A204.1 (cell line): ENCODE results near the gene KLHL22.

ENCODE experiments used
- FAIRE-seq: peaks from 2 replicates; lab custom pipeline; 2012; peaks lifted over from hg19 to GRCh38; lab: Jason Lieb, UNC

The KLHL22 gene

GRCh38 chr22:20432244-20432686, 63.3 kb downstream of the KLHL22 start:
- FAIRE-seq, result no peak

GRCh38 chr22:20431511-20432192, 63.9 kb downstream of the KLHL22 start:
- no peak for FAIRE-seq

GRCh38 chr22:20430720-20431510, 64.7 kb downstream of the KLHL22 start:
- no peak for FAIRE-seq

- FAIRE-seq, result no peak
Observed at GRCh38 chr22:20430101-20430719, 65.4 kb downstream of the KLHL22 start.

GRCh38 chr22:20429254-20430100, 66.1 kb downstream of the KLHL22 start:
- no peak for FAIRE-seq

- FAIRE-seq, result no peak
Observed at GRCh38 chr22:20428496-20429253, 66.9 kb downstream of the KLHL22 start.

- no peak for FAIRE-seq
Observed at GRCh38 chr22:20427945-20428417, 67.6 kb downstream of the KLHL22 start.

- no peak for FAIRE-seq
Observed at GRCh38 chr22:20427104-20427944, 68.3 kb downstream of the KLHL22 start.

- no peak for FAIRE-seq
Observed at GRCh38 chr22:20426259-20426615, 69.4 kb downstream of the KLHL22 start.

- FAIRE-seq, result no peak
Observed at GRCh38 chr22:20425566-20426258, 69.9 kb downstream of the KLHL22 start.

- no peak for FAIRE-seq
Observed at GRCh38 chr22:20424932-20425565, 70.5 kb downstream of the KLHL22 start.

GRCh38 chr22:20424568-20424931, 71.0 kb downstream of the KLHL22 start:
- FAIRE-seq, result no peak

- no peak for FAIRE-seq
Observed at GRCh38 chr22:20423906-20424551, 71.6 kb downstream of the KLHL22 start.

GRCh38 chr22:20423008-20423905, 72.3 kb downstream of the KLHL22 start:
- no peak for FAIRE-seq

- no peak for FAIRE-seq
Observed at GRCh38 chr22:20422271-20423007, 73.2 kb downstream of the KLHL22 start.

- no peak for FAIRE-seq
Observed at GRCh38 chr22:20421507-20421874, 74.1 kb downstream of the KLHL22 start.

- FAIRE-seq, result no peak
Observed at GRCh38 chr22:20420157-20420842, 75.3 kb downstream of the KLHL22 start.
